PFSK-1 (cell line): Measurements from ENCODE around the gene GDF15.

Experiments used
- FOXP2 ChIP-seq: optimal IDR thresholded peaks from 2 replicates; pipeline ENCODE3; 2011; ENCODE audit warnings: borderline replicate concordance, control low read depth, inconsistent platforms; ENCODE audit not compliant: insufficient read depth; ENCODE audit errors: extremely low read length, extremely low read depth
- POLR2AphosphoS5 ChIP-seq: IDR thresholded peaks from 2 replicates; pipeline ENCODE4 v1.6.1; 2012; ENCODE audit warnings: low read depth, mild to moderate bottlenecking, control low read depth, low read length, moderate library complexity
- REST ChIP-seq, 2 experiments: IDR thresholded peaks; 2 replicates each; pipeline versions ENCODE4 v1.6.1 to v1.8.0; 2011 to 2012; ENCODE audit warnings: low read depth in 2 of 2, low read length in 2 of 2, control low read depth in 1 of 2, inconsistent platforms in 1 of 2, mild to moderate bottlenecking in 1 of 2, moderate library complexity in 1 of 2; ENCODE audit not compliant: insufficient read depth in 1 of 2
- SIN3A ChIP-seq: IDR thresholded peaks from 2 replicates; pipeline ENCODE4 v1.6.1; 2012; ENCODE audit warnings: mild to moderate bottlenecking, low read length, moderate library complexity, borderline replicate concordance; ENCODE audit not compliant: insufficient read depth
- TAF1 ChIP-seq: IDR thresholded peaks from 2 replicates; pipeline ENCODE4 v1.6.1; 2012; ENCODE audit warnings: low read length, control low read depth, borderline replicate concordance; ENCODE audit not compliant: insufficient read depth

Gene GDF15

GRCh38 chr19:18342090-18342632, 43.8 kb upstream of the GDF15 start:
- TF ChIP-seq REST (IDR thresholded peaks at IDR 0.05; ENCODE audit: insufficient read depth in 1 of 2, low read depth in 2 of 2, low read length in 2 of 2) (no peak), FOXP2 (no peak), TAF1 (no peak), SIN3A (no peak), POLR2AphosphoS5 (no peak)

GRCh38 chr19:18344582-18344950, 41.4 kb upstream of the GDF15 start:
- TF ChIP-seq REST (IDR thresholded peaks at IDR 0.05; ENCODE audit: insufficient read depth in 1 of 2, low read depth in 2 of 2, low read length in 2 of 2) (no peak), TAF1 (no peak), SIN3A (no peak), FOXP2 (no peak), POLR2AphosphoS5 (no peak)

- TF ChIP-seq SIN3A (no peak), TAF1 (no peak), REST (IDR thresholded peaks at IDR 0.05; ENCODE audit: insufficient read depth in 1 of 2, low read depth in 2 of 2, low read length in 2 of 2) (no peak), FOXP2 (no peak), POLR2AphosphoS5 (no peak)
These were observed 40.7 kb upstream of the GDF15 start for GRCh38 chr19:18345296-18345695.

- TF ChIP-seq POLR2AphosphoS5 (no peak), REST (IDR thresholded peaks at IDR 0.05; ENCODE audit: insufficient read depth in 1 of 2, low read depth in 2 of 2, low read length in 2 of 2) (no peak), SIN3A (no peak), FOXP2 (no peak), TAF1 (no peak)
These were observed 39.9 kb upstream of the GDF15 start for GRCh38 chr19:18346091-18346490.

- no peak for TF ChIP-seq POLR2AphosphoS5
- no peak for TF ChIP-seq FOXP2
- TF ChIP-seq TAF1, result no peak
- no peak for TF ChIP-seq SIN3A
- TF ChIP-seq REST (IDR thresholded peaks at IDR 0.05; ENCODE audit: insufficient read depth in 1 of 2, low read depth in 2 of 2, low read length in 2 of 2), result no peak
These were observed 37.8 kb upstream of the GDF15 start for GRCh38 chr19:18348171-18348570.
